Fibroblast of skin of left biceps (primary cell): ENCODE data around the gene MTHFS.
"Not testable (repeated sequence)": the region's sequence is repeated elsewhere in the genome, so short reads cannot be mapped to it uniquely, and the experiment has no call there.

Experiments used
- DNase-seq, 2 experiments: peaks; one replicate each; pipeline ENCODE4 v3.0.0-alpha.2; 2013; ENCODE audit warnings: low read depth in 2 of 2

Gene MTHFS

DNA sequence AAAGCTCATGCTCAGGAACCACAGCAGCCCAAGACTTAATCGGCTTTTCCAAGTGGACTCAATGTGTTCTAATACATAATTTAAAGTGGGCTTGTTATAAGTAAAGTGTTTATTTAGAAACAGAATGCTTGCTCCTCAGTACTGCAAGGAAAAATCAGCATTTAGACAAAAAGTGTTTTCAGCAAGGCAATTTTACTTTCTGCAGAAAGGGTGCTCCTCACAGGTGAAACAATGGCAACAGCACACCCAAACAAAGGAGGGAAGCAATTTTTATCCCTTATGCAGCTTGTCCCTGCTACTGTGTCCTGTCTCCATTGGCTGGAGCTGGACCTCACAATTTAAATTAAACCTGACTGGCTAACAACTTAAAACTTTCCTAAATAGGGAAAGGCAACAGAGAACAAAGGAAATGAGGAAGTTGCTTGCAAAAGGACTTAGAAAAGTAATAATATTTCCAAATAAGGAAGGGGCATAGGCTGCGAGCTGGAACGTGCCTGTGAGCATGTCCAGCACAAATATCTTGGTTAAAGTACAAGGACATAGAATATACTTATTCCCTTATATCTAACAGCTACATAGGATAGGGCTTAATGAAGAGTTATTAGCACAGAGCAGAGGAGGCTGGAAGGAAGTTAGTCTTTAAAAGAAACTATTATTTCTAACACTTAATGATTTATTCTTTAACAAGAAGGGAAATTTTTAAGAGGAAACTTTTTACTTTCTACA lies 19.1 kb upstream of the MTHFS start:
- DNase-seq: not testable (repeated sequence)

DNA sequence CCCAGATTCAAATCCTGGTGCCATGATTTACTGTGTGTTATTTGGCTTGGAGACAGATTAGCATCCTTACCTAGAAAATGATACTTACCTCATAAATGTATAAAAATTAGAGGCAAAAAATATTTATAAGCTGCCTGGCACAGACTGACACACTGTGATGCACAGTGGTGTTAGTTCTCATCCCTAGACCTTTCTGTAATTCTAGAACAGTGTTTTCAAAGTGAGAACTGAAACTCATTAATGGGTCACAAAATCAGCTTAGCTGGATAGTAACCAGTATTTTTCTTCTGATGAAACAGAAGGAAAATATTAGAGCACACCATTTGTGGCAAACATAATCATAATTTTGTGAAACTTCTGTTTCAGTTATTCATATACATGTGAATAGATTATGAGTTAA lies 17.9 kb upstream of the MTHFS start:
- DNase-seq: no peak

DNA sequence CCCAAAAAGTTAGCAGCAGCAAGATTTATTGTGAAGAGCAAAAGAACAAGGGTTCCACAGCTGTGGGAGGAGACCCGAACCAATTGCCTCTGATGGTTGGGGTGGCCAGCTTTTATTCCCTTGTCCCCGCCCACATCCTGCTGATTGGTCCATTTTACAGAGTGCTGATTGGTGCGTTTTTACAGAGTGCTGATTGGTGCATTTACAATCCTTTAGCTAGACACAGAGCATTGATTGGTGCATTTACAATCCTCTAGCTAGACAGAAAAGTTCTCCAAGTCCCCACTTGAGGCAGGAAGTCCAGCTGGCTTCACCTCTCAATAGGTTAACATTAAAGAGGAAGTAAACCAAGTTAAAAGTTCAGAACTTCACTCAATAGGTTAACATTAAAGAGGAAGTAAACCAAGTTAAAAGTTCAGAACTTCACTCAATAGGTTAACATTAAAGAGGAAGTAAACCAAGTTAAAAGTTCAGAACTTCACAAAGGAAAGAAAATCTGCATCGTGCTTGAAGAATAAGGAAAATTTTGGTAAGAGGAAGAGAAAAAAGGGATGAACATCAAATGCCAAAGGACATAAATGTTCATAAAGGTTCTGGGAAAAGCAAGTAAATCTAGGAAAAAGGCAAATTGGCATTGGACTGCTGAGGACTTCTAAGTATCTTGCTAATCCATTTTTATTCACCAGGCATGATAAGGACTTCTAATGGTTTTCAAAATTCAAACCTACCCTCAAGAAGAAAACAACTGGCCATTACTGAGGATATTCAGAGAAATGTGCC lies 12.9 kb upstream of the MTHFS start:
- DNase-seq: not testable (repeated sequence)

DNA sequence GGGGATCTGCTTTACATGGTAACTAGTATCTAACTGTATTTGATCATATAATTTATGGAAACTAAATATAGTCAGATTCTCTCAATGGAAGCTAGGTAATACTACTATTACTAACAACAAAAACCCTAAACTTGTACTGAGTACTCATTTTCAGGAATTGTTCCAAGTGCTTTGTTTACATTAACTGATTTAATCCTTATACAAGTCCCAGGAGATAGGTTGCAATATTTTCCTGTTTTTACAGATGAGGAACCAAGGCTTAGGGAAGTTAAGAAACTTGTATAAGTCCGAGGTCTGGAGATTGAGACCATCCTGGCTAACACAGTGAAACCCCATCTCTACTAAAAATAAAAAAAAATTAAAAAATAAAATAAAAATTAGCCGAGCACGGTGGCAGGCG lies 7.5 kb upstream of the MTHFS start:
- DNase-seq: no peak

DNA sequence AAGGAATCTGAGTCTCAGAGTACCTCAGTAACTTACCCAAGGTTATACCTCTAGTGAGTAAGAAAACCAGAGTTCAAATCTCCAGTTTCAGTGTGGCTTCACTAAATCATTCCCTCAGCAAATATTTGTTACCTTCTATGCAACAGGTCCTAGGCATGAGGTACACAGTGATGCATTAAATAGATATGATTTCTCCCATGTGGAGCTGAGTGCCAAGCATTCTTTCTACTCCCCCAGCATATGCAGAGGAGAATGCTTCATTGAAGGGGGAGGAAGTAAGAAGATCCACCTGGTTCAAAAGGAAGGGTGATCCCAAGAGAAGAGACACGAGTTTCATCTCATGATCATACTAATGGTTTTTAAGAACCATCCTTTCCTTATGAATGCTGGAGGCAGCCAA lies 6.8 kb upstream of the MTHFS start:
- DNase-seq: no peak

DNA sequence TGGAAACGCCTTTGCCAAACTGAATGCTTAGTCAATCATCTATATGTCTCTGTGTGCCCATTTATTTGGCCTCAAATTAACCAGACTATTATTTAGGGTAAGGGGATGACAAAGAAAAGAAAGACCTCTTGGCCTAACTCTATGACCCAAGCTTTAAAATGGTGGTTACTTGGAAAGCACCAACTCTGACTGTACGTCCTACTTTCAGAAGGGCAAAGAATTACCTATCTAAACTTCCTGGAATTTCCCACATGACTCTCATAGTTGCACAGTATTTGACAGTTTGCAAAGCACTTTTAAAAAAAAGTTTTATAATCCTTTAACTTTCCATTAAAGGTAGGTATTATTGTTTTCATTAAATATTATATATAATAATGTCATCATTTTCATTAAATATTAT lies 6.3 kb upstream of the MTHFS start:
- DNase-seq: no peak

DNA sequence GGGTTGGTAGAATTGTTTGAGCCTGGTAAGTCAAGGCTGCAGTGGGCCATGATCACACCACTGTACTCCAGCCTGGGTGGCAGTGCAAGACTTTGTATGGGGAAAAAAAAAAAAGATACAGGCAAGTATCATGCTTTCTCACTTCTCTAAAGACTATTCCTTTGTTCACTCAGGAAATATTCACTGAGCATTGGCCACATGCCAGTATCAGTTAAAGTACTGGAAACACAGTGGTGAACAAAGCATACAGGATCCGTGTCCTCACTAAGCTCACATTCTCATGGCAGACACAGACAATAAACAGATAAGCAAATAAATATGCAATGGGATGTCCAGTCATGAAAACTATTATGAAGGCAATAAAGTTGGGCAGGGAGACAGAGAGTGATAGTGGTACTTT lies 5.1 kb upstream of the MTHFS start:
- DNase-seq: no peak

DNA sequence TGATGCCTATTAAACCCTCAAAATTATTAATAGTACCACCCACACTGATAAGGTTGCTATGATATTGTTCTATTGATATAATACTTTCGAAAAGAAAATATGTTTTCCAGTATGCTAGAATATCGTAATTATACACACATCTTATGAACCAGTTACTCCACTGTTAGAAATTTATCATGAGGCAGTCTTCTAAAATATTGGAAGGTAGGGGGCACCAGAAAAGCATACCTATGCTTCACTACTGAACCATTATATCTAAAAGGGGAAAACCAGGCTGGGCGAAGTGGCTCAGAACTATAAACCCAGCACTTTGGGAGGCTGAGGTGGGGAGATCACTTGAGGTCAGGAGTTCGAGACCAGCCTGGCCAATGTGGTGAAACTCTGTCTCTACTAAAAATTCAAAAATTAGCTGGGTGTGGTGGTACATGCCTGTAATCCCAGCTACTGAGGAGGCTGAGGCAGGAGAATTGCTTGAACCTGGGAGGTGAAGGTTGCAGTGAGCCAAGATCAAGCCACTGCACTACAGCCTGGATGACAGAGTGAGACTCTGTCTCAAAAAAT lies 4.1 kb upstream of the MTHFS start:
- not testable (repeated sequence) for DNase-seq

DNA sequence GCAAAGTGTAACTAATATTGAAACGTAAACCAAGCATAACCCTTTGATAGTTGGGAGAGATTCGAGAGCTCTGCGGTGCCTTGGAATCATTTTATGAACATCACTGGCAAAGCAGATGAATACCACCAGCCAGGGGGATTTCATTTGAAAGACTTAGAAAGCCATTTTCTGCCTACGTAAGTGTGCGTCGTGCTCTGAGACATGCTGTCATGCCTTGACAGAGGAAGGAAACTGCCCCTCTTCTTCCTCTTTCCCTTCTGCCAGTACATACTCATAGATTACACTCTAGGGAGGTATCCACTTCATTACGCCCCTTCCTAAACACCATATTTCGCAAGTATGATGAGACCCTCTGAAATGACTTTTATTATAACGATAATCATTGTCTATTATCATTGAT lies 3.3 kb upstream of the MTHFS start:
- DNase-seq: no peak

DNA sequence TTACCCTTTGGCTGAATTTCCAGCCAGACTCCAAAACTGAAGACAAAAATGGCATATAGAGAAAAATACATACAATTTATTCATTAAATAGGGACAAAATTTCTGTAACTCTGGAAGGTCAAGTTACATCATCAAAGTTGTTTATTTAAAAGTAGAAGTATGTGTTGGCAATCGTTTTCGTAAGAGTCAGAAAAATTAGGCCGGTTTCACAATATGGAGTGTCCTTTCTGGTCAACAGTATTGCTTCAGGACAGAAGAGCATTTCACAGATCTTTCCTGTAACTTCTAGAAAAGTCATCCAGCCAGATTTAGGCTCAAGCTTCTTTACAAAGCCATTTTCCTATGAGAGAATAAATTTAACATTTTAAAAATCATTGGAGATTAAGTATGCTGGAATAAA lies 2.0 kb upstream of the MTHFS start:
- not testable (repeated sequence) for DNase-seq

DNA sequence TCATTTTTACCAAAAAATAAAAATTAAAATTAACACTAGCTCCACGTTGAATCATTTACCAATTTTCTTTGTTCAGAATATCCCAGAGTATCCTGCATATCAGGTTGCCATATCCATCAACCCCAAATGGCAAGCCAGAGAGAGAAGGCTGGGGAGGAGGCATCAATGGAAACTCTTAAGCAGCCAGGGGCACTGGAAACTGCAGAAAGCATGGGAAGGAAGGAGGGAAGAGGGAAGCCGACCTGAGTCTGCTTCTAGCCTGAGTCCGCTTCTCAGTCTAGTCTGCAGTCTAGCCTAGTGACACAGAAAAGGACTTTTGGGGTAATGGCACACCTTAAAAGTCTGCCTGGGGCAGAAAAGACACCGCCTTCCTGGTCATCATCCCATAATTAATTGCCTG lies 1.6 kb upstream of the MTHFS start:
- DNase-seq: no peak

DNA sequence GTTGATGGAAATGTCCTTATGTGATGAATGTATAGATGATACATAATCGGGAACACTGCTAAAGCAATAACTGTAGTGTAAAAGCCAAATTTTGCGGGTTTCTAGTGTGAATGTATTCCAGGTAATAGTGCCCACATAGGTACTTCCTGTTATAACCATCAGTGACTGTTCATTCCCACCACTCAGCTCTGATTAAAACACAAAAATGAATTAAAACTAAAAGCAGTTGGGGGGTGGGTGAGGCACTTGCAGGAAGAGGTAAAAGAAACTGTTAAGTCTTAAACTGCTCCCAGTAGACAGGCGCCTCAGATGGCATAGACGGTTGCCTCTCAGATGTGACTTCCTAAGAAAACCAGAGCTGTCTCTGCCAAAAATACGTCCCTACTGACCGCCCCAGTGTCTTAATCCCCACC lies 893 bp upstream of the MTHFS start:
- no peak for DNase-seq

DNA sequence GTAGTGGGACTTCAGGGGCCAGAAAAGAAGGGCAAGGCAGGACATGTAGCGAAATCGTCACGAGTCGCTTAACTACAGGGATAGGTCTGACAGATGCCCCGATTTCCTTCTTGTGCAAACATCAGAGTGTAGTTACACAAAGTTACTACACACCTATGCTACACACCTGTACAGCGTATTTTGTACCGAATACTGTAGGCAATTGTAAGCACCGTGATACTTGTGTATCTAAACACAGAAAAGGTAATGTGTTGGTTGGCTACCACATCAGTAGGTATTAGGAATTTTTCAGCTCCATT lies 515 bp upstream of the MTHFS start:
- no peak for DNase-seq

DNA sequence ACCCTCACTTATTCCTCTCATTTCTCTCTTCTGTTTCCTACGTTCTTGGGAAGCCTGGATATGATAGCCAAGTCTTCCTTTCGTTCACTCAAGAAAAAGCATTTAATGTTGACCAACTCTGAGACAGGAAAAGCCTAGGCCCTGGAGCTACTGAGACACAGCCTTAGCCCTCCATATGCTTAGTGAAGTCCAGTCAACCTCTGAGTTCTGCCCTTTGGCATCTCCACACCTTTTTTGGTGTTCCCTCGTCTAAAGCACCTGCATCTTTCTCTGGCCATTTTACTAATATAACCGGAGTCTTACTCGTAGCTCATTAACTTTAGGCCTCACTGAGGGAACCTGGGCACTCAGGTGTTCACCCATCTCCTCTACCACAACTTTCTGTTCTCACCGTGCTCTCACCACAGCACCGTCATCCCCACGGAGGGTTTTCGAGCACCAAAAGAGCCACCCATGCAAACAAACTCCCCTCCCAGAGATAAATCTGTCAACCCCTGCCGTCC lies 632 bp downstream of the MTHFS start:
- no peak for DNase-seq

DNA sequence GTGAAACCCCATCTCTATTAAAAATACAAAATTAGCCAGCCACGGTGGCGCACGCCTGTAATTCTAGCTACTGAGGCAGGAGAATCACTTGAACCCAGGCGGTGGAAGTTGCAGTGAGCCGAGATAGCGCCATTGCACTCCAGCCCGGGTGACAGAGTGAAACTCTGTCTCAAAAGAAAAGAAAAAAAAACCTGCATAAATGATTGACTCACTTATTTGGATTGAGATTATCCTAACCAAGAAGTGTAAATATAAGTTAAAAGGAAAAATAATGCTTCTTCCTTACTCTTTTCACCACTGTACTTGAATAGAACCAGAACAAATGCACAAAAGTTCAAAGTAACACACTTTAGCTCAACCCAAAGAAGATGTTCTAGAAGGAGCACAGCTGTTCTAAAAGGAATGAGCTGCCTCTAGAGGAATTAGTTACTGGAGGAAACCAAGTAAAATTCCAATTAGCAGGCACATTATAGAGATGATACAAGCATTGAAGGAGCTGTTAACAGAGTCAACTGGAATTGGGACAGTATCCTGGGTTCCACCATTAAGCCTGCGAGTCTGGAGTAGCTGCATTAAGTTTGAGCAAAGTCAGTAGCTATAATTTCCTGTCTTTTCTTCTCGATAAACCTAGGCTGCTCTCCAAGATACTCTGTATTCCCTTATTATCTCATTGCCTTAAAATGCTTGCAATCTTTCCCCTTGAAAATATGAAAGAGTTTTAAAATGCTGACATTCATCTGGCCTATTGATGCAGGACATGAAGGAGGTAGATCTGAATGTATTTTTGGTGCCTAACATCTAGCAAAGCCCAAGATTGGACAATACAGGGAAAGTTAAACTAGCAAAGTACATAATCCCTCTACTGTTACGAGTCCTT lies 9.5 kb downstream of the MTHFS start:
- DNase-seq: no peak

DNA sequence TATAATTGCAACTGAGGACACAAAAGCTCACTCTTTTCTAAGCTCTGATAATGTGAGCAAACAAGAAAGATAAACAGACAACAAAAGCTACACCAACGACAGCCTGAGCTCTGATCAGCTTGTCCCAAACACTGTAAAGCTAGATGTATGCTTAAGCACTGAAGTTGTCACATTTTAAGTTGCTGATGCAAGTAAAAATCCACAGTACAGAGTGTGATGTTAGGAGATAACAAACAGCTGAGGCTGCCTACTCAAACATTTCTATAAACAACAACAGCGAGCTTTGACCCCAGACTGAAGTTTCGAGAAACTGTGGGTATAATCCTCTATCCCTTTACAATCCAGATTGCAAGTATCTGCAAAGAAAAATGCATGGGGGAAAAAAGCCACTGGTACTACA lies 10.7 kb downstream of the MTHFS start:
- DNase-seq: no peak

DNA sequence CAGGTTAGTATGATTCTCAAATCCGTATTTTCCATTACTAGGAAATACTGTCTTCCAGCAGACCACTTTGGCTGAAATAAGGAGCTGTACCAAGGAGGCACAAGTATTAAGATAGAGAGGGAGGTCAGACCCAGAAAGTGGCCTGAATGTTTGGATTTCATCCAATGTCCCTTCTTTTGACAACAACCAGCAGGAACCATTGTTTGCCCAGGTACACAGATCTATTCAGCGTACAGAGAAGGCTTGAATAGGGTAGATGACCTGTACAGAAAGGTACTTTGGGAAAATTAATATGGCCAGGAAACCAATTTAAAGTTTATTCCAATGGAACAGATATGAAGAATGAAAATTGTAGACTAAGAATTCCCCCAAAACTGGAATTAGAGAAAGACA lies 12.6 kb downstream of the MTHFS start:
- no peak for DNase-seq

DNA sequence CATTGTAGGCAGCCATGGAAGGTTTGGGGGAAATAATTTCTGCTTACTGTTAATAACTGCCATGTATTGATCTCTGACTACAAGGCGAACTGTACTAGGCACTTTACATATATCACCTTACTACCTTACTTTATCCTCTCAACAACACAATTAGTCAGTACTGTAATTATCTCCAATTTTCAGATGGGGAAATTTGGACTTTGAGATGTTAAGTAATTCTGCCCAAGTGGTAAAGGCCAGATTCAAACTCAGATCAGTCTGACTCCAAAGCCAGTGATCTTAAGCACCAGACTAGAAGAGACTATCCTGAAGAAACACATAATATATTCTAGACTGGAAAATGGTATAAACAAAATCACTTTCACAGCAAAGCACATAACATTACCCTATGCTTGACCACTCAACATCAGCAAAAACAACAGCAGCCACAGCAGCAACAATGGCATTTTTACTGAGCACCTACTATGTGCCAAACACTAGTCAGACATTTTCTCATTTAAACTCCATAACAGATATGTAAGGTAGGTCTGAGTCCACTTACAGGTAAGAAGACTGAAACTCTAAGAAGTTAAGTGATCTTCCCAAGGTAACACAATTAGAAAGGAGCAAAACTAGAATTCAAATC lies 13.1 kb downstream of the MTHFS start:
- DNase-seq: no peak

DNA sequence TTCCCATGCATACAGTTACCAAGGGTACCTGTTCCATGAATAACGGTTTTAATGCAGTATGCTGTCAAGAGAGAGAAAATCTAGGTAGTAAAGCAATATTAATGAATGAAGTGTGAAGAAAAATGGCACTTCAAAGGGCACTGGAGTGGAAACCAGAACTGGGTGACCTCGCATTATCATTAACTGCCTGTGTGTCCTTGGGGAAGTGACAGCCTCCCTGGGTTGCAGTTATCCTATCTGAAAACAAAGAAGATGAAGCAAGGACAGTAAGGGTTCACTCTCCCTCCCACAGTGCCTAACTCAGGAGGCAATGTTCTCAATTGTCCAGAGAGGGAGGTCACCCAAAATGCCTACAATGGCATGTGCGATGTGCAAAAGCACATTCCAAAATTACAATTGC lies 15.1 kb downstream of the MTHFS start:
- no peak for DNase-seq

DNA sequence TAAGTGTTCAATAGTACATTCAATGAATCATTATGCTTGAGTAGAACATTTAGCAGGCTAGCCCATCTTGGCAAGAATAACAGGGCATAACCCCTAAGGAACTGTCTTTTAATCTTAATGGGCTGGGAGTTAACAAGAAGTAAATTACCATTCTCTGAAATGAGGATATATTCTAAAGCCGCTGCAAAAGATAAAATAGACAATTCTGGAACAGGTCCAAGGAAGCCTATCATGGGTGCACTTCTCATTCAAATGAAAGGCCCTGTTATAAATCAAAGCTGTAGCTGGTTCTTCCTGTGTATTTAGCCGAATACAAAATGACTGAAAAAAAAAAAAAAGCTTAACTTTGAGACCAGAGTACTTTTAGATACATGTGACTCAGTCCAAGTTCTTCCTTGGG lies 15.6 kb downstream of the MTHFS start:
- DNase-seq: no peak

DNA sequence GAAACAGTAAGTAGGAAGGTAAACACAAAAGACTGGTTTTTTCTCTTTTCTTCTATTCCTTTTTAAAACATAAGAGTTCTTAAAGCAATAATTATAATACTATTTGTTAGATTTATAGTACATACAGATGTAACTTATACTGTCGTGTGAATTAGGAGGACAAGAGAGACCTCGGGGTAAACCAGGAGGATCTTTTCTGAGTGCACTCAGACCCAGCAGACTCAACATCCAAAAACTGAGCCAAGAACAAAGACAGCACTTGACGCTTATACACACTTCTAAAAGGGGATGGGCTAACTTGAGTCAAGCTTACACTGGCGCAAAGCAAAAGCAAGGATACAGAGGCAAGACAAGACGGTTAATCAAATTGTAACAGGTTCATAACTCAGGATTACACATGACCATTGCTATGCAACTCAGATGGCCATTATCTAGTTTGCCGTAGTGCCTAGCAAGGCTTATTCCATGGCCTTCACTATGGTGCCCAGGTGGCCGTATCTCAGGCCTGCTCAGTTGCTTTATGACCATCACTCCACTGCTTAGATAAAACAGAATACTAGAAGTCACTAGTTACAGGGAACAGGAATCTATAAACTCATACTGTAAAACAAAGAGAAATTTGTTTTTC lies 18.6 kb downstream of the MTHFS start:
- DNase-seq: no peak
